Measurements from ENCODE around the gene ATG2A.

ATG2A gene

DNA sequence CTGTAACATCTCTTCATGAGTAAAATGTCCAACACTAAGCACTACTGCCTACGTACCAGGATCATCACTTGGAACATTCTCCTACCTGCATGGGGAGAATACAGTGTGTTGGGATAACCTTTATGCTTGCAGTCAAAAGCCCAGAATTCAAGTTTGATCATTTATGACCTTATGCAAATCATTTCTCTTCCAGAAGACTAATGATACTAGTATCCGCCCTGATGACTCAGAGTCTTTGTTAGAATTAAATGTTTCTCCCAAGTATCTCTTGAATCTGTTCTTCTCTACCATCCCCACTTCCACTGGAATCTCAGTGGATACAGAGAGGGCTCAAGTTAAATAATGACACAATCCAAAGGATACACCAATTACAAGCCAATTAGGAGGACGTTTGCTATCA is 42.5 kb upstream of the ATG2A start:
- Histone ChIP-seq H3K9me2 (replicated peaks; ENCODE audit: control insufficient read depth, low read length) (no peaks in the 10 kb centered on the region), H3K4me3 (ENCODE audit: low read length) (no peak overlapping the region), H3K4me2 (ENCODE audit: low read length) (0 out of 2 replicates have a peak overlapping the region, but pooled peaks have one; percentile 0), H3K27ac (ENCODE audit: low read depth, low read length) (no peak overlapping the region), H3K4me1 (ENCODE audit: control insufficient read depth, low read length) (peaks cover 9% of the 10 kb centered on the region), H3F3A (ENCODE audit: control insufficient read depth, insufficient read depth) (no peaks in the 10 kb centered on the region), H3K36me3 (ENCODE audit: control insufficient read depth, low read length) (no peaks in the 10 kb centered on the region), H3K27me3 (ENCODE audit: control insufficient read depth, low read length) (no peaks in the 10 kb centered on the region), H3K79me2 (ENCODE audit: control insufficient read depth, low read length) (no peaks in the 10 kb centered on the region), H4K20me1 (ENCODE audit: control insufficient read depth, insufficient read depth, low read depth, low read length) (no peaks in the 10 kb centered on the region), H3K9me3 (ENCODE audit: control insufficient read depth, insufficient read depth, low read length) (no peaks in the 10 kb centered on the region)
- TF ChIP-seq, protein P1, sequence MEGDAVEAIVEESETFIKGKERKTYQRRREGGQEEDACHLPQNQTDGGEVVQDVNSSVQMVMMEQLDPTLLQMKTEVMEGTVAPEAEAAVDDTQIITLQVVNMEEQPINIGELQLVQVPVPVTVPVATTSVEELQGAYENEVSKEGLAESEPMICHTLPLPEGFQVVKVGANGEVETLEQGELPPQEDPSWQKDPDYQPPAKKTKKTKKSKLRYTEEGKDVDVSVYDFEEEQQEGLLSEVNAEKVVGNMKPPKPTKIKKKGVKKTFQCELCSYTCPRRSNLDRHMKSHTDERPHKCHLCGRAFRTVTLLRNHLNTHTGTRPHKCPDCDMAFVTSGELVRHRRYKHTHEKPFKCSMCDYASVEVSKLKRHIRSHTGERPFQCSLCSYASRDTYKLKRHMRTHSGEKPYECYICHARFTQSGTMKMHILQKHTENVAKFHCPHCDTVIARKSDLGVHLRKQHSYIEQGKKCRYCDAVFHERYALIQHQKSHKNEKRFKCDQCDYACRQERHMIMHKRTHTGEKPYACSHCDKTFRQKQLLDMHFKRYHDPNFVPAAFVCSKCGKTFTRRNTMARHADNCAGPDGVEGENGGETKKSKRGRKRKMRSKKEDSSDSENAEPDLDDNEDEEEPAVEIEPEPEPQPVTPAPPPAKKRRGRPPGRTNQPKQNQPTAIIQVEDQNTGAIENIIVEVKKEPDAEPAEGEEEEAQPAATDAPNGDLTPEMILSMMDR (IDR thresholded peaks at IDR 0.05; ENCODE audit: low read depth, low read length, poor library complexity, severe bottlenecking), result no peak
- TF ChIP-seq EZH2phosphoT487 (IDR thresholded peaks at IDR 0.05; ENCODE audit: borderline replicate concordance, low read length), result no peak

DNA sequence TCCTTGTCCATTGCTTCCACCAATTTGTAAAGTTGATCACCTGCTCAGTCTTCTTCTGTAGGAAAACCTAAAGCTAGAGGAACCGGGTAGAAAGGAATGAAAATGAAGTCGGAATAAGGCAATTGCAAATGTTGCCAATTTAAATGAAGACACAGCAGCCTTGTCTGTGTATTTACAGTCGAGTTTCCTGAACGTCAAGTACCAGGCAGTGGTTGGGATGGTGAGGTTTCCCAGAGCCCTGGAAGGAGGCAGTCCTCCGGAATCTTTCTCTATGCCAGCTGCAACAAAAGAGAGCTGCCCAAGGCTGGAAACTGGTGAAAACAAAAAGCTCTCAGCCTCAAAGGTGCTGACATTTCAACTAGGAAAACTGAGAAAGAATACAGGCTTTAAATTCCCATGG is 37.2 kb upstream of the ATG2A start:
- H3F3A ChIP-seq (ENCODE audit: control insufficient read depth, insufficient read depth), result no peaks in the 10 kb centered on the region; the same call in 1 of the 2 replicates
- H3K4me3 ChIP-seq (ENCODE audit: low read length), result no peak overlapping the region
- H3K9me2 ChIP-seq (replicated peaks; ENCODE audit: control insufficient read depth, low read length), result no peaks in the 10 kb centered on the region
- no peak overlapping the region for H3K4me2 ChIP-seq (ENCODE audit: low read length)
- H3K36me3 ChIP-seq (ENCODE audit: control insufficient read depth, low read length), result no peaks in the 10 kb centered on the region
- H3K27ac ChIP-seq (ENCODE audit: low read depth, low read length), result no peak overlapping the region
- H3K4me1 ChIP-seq (ENCODE audit: control insufficient read depth, low read length), result peaks cover 2% of the 10 kb centered on the region
- H3K9me3 ChIP-seq (ENCODE audit: control insufficient read depth, insufficient read depth, low read length), result no peaks in the 10 kb centered on the region
- H4K20me1 ChIP-seq (ENCODE audit: control insufficient read depth, insufficient read depth, low read depth, low read length), result no peaks in the 10 kb centered on the region
- no peaks in the 10 kb centered on the region for H3K27me3 ChIP-seq (ENCODE audit: control insufficient read depth, low read length)
- TF ChIP-seq EZH2phosphoT487 (IDR thresholded peaks at IDR 0.05; ENCODE audit: borderline replicate concordance, low read length), result no peak
- TF ChIP-seq, protein P1 (IDR thresholded peaks at IDR 0.05; ENCODE audit: low read depth, low read length, poor library complexity, severe bottlenecking), result no peak
- H3K79me2 ChIP-seq (ENCODE audit: control insufficient read depth, low read length), result no peaks in the 10 kb centered on the region

DNA sequence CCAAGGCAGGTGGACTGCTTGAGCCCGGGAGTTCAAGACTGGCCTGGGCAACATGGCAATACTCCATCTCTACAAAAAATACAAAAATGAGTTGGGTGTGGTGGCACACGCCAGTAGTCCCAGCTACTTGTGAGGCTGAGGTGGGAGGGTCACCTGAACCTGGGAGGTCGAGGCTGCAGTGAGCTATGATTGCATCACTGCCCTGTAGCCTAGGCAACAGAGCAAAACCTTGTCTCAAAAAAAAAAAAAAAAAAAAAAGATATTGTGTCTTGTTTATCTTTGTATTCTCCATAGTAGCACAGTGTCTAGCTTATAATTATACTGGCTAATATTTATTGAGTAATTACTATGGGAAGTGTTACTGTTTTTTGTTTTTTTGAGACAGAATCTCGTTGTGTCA is 34.5 kb upstream of the ATG2A start:
- Histone ChIP-seq H3K27ac (ENCODE audit: low read depth, low read length) (no peak overlapping the region), H3K4me1 (ENCODE audit: control insufficient read depth, low read length) (peaks cover 7% of the 10 kb centered on the region), H3K4me2 (ENCODE audit: low read length) (no peak overlapping the region), H4K20me1 (ENCODE audit: control insufficient read depth, insufficient read depth, low read depth, low read length) (no peaks in the 10 kb centered on the region), H3K27me3 (ENCODE audit: control insufficient read depth, low read length) (no peaks in the 10 kb centered on the region), H3F3A (ENCODE audit: control insufficient read depth, insufficient read depth) (no peaks in the 10 kb centered on the region; the same call in 1 of the 2 replicates), H3K9me2 (replicated peaks; ENCODE audit: control insufficient read depth, low read length) (no peaks in the 10 kb centered on the region), H3K36me3 (ENCODE audit: control insufficient read depth, low read length) (no peaks in the 10 kb centered on the region), H3K9me3 (ENCODE audit: control insufficient read depth, insufficient read depth, low read length) (no peaks in the 10 kb centered on the region), H3K4me3 (ENCODE audit: low read length) (no peak overlapping the region), H3K79me2 (ENCODE audit: control insufficient read depth, low read length) (no peaks in the 10 kb centered on the region)
- TF ChIP-seq, protein P1 (IDR thresholded peaks at IDR 0.05; ENCODE audit: low read depth, low read length, poor library complexity, severe bottlenecking), result no peak
- no peak for TF ChIP-seq EZH2phosphoT487 (IDR thresholded peaks at IDR 0.05; ENCODE audit: borderline replicate concordance, low read length)

Measured in DOHH2 (cell line).